HG03108 (cell line): ENCODE measurements around the gene OSMR.
"Not testable (repeated sequence)": the region's sequence is repeated elsewhere in the genome, so short reads cannot be mapped to it uniquely, and the experiment has no call there.

ENCODE experiments used
- ATAC-seq: cut with Tn5 transposase; IDR thresholded peaks from one replicate; pipeline ENCODE4 v1.9.1; 2021; ENCODE audit warnings: moderate library complexity; ENCODE audit not compliant: unreplicated experiment

OSMR gene

GRCh38 chr5:38830521-38831051 lies 15.2 kb upstream of the OSMR start:
- ATAC-seq = no peak

GRCh38 chr5:38831117-38831516 lies 14.7 kb upstream of the OSMR start:
- no peak for ATAC-seq

- no peak for ATAC-seq
Observed at GRCh38 chr5:38831909-38832308, 13.9 kb upstream of the OSMR start.

- ATAC-seq = no peak
Observed at GRCh38 chr5:38832810-38833209, 13.0 kb upstream of the OSMR start.

GRCh38 chr5:38835887-38836286 lies 9.9 kb upstream of the OSMR start:
- ATAC-seq = no peak

GRCh38 chr5:38837416-38837815 lies 8.4 kb upstream of the OSMR start:
- ATAC-seq = no peak

GRCh38 chr5:38837932-38838331 lies 7.9 kb upstream of the OSMR start:
- no peak for ATAC-seq

- ATAC-seq = no peak
Observed at GRCh38 chr5:38843665-38844064, 2.1 kb upstream of the OSMR start.

GRCh38 chr5:38846379-38847011 lies 683 bp downstream of the OSMR start:
- no peak for ATAC-seq

GRCh38 chr5:38847559-38848347 lies 1.9 kb downstream of the OSMR start:
- no peak for ATAC-seq

- no peak for ATAC-seq
Observed at GRCh38 chr5:38848637-38849036, 2.8 kb downstream of the OSMR start.

- ATAC-seq = not testable (repeated sequence)
Observed at GRCh38 chr5:38851640-38852039, 5.8 kb downstream of the OSMR start.

- no peak for ATAC-seq
Observed at GRCh38 chr5:38853753-38854470, 8.1 kb downstream of the OSMR start.

GRCh38 chr5:38854907-38855306 lies 9.1 kb downstream of the OSMR start:
- no peak for ATAC-seq

- ATAC-seq = no peak
Observed at GRCh38 chr5:38856660-38857059, 10.8 kb downstream of the OSMR start.

GRCh38 chr5:38858839-38859238 lies 13.0 kb downstream of the OSMR start:
- ATAC-seq = no peak

GRCh38 chr5:38861986-38862770 lies 16.4 kb downstream of the OSMR start:
- not testable (repeated sequence) for ATAC-seq

- ATAC-seq = no peak
Observed at GRCh38 chr5:38866362-38867031, 20.7 kb downstream of the OSMR start.

- ATAC-seq = no peak
Observed at GRCh38 chr5:38867032-38867398, 21.2 kb downstream of the OSMR start.

- no peak for ATAC-seq
Observed at GRCh38 chr5:38867416-38867815, 21.6 kb downstream of the OSMR start.
